Suppressor macrophage (primary cell): ENCODE measurements around the gene LLGL2.
A peak's percentile ranks its signal among the peaks of the same experiment; 100 is the strongest.
"Not testable (repeated sequence)": the region's sequence is repeated elsewhere in the genome, so short reads cannot be mapped to it uniquely, and the experiment has no call there.

ENCODE experiments used
- DNase-seq, 4 experiments: peaks; one replicate each; pipeline ENCODE4 v3.0.0-alpha.2; 2020 to 2022

The LLGL2 gene

DNA sequence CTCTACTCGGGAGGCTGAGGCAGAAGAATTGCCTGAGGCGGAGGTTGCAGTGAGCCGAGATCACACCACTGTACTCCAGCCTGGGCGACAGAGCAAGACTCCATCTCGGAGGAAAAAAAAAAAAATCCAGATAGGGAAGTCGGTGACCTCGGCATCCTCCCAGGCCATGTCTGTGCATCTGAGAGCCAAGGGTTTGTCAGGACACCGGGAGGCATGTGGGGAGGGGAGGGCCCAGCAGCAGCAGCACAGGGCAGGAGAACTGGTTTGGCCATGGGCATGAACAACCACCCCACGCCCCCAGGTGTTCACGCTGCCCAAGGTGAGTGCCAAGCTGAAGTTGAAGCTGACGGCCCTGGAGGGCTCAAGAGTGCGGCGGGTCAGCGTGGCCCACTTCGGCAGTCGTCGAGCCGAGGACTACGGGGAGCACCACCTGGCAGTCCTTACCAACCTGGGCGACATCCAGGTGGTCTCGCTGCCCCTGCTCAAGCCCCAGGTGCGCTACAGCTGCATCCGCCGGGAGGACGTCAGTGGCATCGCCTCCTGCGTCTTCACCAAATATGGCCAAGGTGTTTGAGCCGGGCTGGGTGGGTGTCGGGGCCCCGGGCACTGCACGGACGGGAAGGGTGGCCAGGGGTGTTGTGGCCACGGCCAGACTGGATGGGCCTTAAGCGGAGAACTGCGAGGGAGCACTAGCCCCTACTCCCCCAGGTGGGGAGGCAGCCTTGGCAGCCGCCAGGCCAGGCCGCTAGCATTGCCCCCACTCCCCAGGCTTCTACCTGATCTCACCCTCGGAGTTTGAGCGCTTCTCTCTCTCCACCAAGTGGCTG lies 47.4 kb downstream of the LLGL2 start:
- peak in 2 of 4 experiments; percentile 25 to 44 for DNase-seq

DNA sequence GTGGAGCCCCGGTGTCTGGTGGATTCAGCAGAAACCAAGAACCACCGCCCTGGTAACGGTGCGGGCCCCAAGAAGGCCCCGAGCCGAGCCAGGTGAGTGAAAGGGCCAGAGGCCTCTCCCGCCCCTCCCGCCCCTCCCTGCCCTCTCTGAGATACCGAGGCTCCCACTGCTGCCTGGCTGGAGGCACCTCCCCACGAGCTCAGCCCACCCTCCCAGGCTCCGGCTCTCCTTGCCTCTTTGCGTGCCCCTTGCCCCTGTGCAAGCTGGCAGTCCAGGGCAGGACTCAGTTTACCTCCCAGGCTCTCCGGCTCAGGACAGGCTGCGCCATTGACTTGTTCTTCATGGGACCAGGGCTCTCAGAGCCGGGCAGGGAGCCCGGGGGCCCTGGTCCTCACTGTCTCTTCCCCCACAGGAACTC lies 48.1 kb downstream of the LLGL2 start:
- DNase-seq = no peak

DNA sequence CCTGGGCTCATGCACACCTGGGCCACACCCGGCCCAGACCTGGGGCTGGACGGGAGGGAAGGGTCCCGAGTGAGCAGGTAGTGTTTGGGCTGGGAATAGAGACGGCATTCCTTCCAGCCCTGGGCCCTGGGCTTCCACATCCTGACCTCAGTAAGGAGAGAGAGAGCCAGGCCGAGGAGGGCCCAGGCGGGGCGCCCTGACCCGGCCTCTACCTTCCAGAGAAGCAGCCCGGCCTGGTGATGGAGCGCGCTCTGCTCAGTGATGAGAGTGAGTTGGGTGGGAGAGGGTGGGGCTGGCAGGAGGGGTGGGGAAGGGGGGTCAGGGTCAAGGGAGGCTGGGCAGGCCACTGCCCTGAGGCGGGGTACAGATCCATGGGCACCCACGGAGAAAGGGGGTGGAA lies 48.5 kb downstream of the LLGL2 start:
- no peak for DNase-seq

DNA sequence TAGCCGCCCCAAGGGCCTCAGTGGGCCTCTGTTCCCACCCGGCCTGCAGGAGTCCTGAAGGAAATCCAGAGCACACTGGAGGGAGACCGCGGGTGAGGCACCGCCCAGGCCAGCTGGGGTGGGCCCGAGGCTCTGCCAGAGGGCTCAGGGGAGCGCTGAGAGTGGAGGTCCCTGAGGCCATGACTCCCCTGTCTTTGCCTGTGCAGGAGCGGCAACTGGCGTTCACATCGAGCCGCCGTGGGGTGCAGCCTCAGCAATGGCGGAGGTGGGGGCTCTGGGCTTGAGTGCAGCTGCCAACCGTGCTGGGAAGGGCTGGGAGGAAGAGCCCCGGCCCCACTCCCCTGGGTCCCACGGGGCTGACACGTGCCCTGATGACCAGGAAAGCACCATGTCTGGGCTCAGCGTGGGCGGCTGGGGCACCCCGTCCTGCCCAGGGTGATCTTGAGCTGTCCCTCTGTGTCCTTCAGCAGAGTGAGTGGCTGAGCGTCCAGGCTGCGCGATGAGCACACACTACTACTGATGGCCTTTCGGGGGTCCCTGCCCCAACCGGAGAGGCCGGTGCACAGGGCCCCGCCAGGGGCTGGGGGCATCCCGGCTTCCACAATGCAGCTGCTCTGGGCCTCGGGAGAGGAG lies 49.0 kb downstream of the LLGL2 start:
- no peak for DNase-seq

DNA sequence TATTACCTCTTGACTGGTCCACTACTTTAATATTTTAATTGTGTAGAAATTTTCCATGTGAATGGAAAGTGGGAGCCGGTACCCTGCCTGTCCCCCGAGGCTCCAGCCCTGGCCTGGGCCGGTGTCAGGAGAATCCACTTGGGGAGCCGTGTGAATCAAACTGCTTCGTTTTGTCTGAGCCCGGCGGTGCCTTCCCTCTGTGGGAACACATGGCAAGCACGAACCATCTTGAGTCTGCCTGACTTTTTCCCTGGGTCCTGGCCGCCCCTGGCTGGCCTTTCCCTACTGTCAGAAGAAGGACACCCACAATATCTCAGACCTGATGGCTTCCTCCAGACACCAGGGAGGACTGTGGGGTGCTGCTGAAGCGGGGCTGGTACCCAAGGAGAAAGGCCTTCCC lies 49.7 kb downstream of the LLGL2 start:
- DNase-seq = no peak

DNA sequence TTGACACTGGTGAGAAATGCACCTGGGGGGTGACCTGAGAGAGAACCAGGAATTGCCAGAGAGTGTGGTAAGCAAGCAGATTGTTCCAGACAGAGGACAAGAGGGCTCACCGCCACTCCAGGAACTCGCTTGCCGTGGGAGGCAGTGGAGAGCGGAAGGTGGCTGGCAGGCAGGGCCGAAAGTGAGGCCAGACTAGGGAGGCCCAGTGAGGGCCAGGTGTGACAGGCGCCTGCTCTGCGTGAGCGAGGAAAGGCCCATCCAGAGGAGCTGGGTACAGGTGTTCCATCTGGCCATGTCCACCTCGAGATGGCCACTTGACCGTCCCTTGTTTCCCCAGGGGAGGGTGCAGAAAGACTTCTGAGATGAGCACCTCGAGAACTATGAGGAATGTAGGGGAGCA lies 50.2 kb downstream of the LLGL2 start:
- DNase-seq = no peak

DNA sequence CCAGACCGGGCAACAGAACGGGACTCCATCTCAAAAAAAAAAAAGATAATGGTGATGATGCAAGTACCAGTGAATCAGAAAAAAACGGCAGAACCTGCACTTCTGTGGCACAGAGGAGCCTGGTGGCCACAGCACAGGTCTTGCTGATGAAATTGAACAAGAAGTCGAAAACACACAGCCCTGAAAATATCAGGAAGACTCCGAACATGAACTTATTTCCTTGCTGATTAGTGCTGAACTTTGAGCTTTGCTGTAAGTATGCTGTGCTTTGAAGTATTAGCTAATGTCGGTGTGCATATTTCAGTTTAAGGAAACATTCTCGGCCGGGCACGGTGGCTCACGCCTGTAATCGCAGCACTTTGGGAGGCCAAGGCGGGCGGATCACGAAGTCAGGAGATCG lies 51.2 kb downstream of the LLGL2 start:
- no peak for DNase-seq

DNA sequence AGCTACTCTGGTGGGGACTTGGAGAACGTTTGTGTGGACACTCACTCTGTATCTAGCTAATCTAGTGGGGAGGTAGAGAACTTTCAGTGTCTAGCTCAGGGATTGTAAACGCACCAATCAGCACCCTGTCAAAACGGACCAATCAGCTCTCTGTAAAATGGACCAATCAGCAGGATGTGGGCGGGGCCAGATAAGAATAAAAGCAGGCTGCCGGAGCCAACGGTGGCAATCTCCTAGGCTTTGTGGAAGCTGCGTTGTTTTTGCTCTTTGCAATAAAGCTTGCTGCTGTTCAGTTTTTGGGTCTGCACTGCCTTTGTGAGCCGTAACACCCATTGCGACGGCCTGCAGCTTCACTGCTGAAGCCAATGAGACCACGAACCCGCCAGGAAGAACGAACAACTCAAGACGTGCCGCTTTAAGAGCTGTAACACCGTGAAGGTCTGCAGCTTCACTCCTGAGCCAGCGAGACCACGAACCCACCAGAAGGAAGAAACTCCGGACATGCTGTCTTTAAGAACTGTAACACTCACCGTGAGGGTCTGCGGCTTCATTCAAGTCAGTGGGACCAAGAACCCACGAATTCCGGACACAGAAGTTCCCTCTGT lies 55.7 kb downstream of the LLGL2 start:
- DNase-seq = peak; percentile 10 to 46 (median 25)

DNA sequence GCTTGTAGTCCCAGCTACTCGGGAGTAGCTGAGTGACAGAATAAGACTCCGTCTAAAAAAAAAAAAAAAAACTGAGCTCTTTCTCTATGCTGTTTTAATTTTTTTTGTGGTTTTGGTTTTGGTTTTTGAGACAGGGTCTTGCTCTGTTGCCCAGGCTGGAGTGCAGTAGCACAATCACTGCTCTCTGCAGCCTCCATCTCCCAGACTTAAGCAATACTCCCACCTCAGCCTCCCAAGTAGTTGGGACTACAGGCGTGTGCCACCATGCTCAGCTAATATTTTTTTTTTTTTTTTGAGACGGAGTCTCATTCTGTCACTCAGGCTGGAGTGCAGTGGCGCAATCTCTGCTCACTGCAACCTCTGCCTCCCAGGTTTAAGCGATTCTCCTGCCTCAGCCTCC lies 57.7 kb downstream of the LLGL2 start:
- not testable (repeated sequence) for DNase-seq

DNA sequence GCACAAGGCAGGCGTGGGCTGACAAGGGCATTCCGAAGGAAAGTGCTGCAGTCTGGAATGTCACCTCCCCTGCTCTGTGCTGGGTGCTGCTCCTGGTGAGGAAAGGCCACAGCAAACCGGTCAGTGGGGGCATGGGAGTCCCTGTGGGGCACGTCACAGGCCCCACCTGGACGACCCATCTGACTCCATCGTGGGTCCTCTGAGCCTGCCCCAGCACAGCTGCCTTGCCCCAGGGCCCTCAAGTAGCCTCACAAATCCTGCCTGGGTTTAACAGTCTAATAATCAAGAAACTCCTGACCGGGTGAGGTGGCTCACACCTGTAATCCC lies 59.3 kb downstream of the LLGL2 start:
- DNase-seq = no peak

DNA sequence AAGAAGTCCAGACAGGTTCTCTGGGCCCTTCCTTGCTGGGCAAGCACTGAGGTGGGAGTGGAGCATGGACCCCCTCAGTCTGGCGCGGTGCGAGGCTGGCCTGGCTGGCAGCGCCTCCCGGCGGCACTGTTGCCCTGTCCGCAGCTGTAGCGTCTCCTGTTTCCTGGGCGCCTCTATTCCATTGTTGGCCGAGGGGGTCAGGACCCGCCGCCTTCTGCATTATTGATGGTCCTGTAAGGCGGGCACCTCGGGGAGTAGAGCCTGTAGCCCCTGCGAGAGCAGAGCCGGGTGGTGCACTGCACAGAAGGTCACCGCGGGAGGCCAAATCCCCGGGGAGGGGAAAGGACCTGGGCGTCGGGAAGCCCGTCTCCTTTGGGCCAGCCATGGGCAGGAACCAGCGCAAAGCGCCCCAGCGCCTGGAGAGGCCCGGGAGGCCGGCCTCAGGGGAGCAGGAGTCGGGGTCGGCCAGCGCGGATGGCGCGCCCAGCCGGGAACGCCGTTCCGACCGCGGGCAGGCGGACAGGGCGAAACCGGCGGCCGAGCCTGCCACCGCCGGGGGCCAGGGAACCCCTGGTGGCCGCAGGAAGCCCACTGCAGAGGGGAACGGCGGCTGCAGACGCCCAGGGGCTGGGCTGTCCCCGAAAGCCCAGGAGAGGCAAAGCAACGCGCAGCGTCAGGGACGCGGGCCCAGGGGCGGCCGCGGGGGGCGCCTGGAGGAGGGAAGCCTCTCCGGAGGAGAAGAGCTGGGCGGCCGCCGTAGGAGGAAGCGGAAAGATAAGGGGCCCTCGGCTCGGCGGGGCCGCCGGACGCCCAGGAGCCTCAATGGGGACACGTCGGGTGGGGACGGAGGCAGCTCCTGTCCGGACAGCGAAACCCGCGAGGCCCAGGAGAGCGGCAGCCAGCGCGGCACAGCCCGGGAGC lies 62.4 kb downstream of the LLGL2 start, which contains the start of gene MYO15B:
TSS of gene MYO15B (plus strand) at position 126 of the 921 bp plus-strand sequence. CDS start at position 384, 258 bp downstream.
- peak; percentile 70 to 89 (median 78) for DNase-seq

DNA sequence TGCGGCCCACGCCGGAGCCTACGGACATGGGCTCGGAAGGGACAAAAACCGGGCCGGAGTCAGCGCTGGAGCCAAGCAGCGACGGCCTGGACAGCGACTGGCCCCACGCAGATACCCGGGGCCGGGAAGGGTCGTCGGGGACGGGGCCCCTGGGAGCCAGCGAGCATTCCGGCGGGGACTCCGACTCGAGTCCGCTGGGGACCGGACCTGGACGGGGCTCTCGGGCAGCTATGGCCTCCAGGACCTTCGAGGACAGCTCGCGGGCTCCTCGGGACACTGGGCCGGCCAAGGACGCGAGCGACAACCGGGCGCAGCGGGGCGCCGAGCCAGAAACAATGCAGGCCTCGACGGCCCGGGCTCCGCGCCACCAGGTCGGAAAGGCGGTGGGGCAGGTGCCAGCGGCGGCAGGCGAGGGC lies 63.1 kb downstream of the LLGL2 start:
- peak in 1 of 4 experiments; percentile 10 for DNase-seq

DNA sequence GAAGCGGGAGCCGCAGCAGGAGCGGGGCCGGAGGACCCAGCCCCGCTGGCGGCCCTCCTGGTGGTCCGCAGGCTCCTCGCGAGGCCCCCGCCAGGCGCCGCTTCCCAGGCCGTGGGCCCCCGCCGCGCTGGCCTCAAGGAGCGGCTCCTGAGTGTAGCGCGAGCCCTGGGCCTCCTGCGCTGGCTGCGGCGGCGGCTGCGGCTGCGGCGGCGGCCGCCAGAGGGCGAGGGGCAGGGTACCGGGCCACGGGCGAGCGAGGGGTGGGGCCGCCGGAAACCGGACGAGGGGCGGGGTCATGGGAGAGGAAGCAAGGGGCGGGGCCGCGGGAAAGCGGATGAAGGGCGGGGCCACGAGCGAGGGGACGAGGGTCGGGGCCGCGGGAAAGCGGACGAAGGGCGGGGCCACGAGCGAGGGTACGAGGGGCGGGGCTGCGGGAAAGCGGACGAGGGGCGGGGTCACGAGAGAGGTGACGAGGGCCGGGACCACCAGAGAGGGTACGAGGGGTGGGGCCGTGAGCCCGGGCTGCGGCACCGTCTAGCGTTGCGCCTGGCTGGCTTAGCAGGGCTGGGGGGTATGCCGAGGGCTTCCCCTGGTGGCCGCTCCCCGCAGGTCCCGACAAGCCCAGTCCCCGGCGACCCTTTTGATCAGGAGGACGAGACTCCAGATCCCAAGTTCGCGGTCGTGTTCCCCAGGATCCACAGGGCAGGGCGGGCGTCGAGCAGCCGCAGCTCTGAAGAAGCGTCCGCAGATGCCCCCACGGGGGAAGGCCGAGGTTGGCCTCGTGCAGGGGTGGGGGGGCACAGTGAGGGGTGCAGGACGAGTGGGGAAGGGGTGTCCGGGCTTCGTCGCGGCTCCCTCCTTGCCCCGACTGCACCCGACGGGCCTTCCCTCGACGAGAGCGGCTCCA lies 63.8 kb downstream of the LLGL2 start:
- DNase-seq = peak; percentile 91 to 98 (median 96)

DNA sequence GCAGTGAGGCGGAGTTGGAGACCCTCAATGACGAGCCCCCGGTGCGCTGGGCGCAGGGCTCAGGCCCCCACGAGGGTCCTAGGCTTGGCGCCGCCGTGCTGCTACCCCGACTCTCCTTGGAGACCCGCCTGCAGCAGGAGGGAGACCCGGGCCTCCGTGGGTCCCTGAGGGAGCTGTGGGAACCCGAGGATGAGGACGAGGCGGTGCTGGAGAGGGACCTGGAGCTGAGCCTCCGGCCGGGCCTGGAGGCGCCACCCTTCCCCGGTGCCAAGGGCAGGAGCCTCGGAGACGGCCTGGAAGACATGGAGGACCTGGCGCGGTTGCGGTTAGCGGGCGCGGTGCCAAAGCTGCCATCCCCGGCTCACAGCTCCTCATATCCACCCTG lies 64.4 kb downstream of the LLGL2 start:
- no peak for DNase-seq

DNA sequence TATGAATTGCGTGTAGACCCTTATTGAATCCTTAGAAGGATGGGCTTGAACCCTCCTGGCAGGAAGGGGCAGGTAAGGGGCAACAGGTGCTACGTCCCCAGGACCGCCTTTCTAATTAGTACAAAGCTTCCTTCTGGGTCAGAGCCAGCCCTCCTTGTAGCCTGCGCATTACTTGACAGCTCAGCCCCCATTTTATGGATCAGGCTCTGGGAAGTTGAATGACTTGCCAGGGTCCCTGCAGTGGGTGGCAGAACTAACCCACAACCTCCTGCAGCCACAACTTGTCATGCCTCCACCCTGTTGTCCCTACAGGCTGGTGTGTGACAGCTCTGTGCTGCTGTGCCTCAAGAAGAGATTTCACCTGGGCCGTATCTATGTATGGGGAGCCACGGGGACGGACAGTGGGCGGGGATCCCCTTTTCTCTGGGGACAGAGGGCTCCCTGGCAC lies 64.8 kb downstream of the LLGL2 start:
- DNase-seq = no peak

DNA sequence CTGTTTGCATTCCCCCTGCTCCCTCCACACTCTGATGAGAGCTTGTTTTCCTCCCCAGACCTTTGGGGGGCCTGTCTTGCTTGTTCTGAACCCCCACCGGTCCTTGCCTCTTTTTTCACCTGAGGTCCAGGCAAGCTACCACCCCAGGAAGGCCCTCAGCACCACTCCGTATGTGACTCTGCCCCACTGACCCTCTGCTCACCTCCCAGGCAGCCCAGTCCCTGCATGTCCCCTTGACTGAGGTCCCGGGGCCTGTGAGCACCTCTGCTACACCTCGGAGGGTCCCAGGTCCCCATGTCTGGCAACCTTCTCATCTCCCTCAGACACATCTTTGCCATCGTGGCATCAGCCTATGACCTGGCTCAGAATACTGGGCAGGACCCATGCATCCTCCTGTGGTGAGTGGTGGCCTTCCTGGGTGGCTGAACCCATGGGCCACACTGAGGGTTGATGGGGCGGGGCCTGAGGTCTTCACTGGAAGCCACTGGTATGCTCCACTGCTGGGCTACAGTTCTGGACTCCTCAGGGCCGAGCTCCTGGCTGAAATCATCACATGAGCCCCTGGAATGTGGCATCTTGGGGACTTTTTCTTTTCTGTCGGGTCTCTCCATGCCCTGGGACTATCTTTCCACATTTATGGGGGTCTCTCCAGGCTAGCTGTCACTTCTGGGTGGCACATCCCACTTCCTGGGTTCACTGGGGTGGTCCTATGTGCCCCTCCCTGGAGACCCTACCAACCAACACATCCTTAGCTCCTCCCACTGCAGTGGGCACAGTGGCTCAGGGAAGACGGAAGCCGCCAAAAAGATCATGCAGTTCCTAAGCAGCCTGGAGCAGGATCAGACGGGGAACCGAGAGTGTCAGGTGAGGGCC lies 65.6 kb downstream of the LLGL2 start:
- no peak for DNase-seq

DNA sequence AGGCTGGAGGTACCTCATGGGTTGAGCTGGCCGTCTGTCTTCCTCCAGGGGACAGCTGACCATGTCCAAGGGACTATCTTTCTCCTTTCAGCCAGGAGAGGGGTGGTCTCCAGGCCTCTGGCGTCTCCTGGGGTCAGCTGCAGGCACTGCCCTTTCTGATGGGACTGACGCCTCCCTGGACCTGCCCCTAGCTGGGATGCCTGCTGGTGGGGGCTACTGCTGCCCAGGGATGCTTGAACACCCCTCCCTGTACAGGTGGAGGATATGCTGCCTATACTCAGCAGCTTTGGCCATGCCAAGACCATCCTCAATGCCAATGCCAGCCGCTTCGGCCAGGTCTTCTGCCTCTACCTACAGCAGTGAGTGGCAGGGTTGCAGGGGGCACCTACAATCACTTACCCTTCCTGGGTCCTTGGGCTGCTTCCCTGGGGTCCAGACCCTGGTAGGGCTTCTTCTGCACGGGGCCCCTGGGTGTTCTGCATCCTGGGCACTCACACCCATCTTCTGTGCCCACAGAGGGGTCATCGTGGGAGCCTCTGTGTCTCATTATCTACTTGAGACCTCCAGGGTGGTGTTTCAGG lies 66.3 kb downstream of the LLGL2 start:
- DNase-seq = no peak

DNA sequence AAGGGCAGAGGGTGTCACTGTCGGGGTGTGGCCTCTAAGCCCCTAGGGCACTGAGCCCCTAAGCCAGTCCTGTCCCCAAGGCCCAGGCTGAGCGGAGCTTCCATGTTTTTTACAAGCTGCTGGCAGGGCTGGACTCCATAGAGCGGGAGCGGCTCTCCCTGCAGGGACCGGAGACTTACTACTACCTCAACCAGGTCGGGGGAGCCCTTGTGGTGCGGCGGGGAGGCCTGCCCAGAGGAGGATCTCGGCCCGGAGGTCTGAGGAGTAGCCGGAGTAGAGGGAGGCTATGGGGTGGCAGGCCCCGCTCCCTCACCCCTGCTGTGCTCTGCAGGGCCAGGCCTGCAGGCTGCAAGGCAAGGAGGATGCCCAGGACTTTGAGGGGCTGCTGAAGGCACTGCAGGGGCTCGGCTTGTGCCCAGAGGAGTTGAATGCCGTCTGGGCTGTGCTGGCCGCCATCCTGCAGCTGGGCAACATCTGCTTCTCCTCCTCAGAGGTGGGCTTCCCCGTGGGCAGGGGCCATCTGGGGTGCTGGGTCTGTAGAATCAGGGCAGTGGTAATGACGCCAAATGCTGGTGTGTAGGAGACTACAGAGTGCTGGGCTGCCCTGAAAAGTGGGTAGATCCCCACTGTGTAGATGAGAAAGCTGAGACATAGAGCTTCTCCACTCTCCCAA lies 67.0 kb downstream of the LLGL2 start:
- DNase-seq = no peak

DNA sequence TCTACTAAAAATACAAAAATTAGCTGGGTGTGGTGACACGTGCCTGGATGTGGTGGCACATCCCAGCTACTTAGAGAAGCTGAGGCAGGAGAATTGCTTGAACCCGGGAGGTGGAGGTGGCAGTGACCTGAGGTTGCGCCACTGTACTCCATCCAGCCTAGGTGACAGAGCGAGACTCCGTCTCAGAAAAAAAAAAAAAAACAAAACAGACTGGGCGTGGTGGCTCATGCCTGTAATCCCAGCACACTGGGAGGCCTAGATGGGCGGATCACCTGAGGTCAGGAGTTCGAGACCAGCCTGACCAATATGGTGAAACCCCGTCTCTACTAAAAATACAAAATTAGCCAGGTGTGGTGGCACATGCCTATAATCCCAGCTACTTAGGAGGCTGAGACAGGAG lies 67.9 kb downstream of the LLGL2 start:
- DNase-seq = not testable (repeated sequence)
